ENCODE data around the gene RANBP17. TPM values are rescaled to one million over a fixed set of nuclear protein-coding genes. Genes with fewer than 3 reads are reported as not detected.
"Not testable (repeated sequence)": the region's sequence is repeated elsewhere in the genome, so short reads cannot be mapped to it uniquely, and the experiment has no call there.

The RANBP17 gene
- total and polyA plus RNA-seq, 2 of the 4 experiments (the other 2 are of a cell fraction) = 8.2 to 29.0 TPM

- WGBS, 2 experiments (ENCODE audit: extremely low coverage in 2 of 2, insufficient read length in 1 of 2) = 100% methylated on average over 1 of the region's 5 CpGs; no CpG with 5 or more reads in 1 of the 2 experiments
- H3K4me3 ChIP-seq (ENCODE audit: insufficient read depth, low read depth, low read length); H2BK15ac ChIP-seq (ENCODE audit: low read depth, low read length); H3K79me1 ChIP-seq (ENCODE audit: low read depth in 1 of 2, low read length in 2 of 2); H3K27ac ChIP-seq (ENCODE audit: insufficient read depth, low read length); H3K9me3 ChIP-seq (ENCODE audit: control insufficient read depth, insufficient read depth, low read length); H3K9me1 ChIP-seq (ENCODE audit: insufficient read depth, low read length); H3K4ac ChIP-seq (ENCODE audit: low read depth, low read length); BruUV-seq (replicated peaks); H2BK5ac ChIP-seq (ENCODE audit: low read depth, low read length, poor library complexity, severe bottlenecking); H4K20me1 ChIP-seq (ENCODE audit: insufficient read depth, low read length); H2BK120ac ChIP-seq (ENCODE audit: low read depth, low read length); POLR2A ChIA-PET (ENCODE audit: unreplicated experiment); H4K8ac ChIP-seq (ENCODE audit: low read depth in 2 of 2, low read length in 2 of 2); H3K14ac ChIP-seq (replicated peaks; ENCODE audit: low read depth, low read length); H3K56ac ChIP-seq (ENCODE audit: extremely low read depth, insufficient read depth, low read length); H3K4me2 ChIP-seq (ENCODE audit: low read depth, low read length); H3K36me3 ChIP-seq (ENCODE audit: control insufficient read depth, insufficient read depth, low read length); H2AK5ac ChIP-seq (ENCODE audit: low read depth, low read length); H2AFZ ChIP-seq (replicated peaks; ENCODE audit: low read length, poor library complexity); H2BK20ac ChIP-seq (ENCODE audit: low read depth, low read length); H2AK9ac ChIP-seq (replicated peaks; ENCODE audit: low read depth, low read length, poor library complexity); H3K18ac ChIP-seq (ENCODE audit: low read depth, low read length); H3K23ac ChIP-seq (ENCODE audit: low read depth, low read length); H4K91ac ChIP-seq (ENCODE audit: insufficient read depth, low read depth, low read length); H3K9ac ChIP-seq (ENCODE audit: low read depth, low read length); dilution Hi-C loops (cut with HindIII; ENCODE audit: low sequenced_read_pairs, unreplicated experiment); in situ Hi-C loops (cut with MboI; ENCODE audit: low sequenced_read_pairs); H3K27me3 ChIP-seq (ENCODE audit: control insufficient read depth, insufficient read depth, low read length); CTCF ChIA-PET; ATAC-seq (ENCODE audit: low read depth); intact Hi-C loops (cut with micrococcal nuclease); DNase-seq; H4K5ac ChIP-seq (ENCODE audit: low read depth, low read length); H3K4me1 ChIP-seq (ENCODE audit: control insufficient read depth, insufficient read depth, low read length): not testable (repeated sequence)
Observed at GRCh38 chr5:171178190-171178589, 316.4 kb downstream of the RANBP17 start.

All from IMR-90 (cell line).